Gastrocnemius medialis (tissue), 4 donors: ENCODE results near the gene ZFAND6. TPM values are rescaled to one million over a fixed set of nuclear protein-coding genes. Genes with fewer than 3 reads are reported as not detected.
A peak's percentile ranks its signal among the peaks of the same experiment; 100 is the strongest.

Source experiments
- ATAC-seq, 2 donors: fragments of 150-250 bp; one replicate each; pipeline ENCODE4 v1.9.1; 2016
- DNase-seq, 2 donors: peaks; one replicate each; pipeline ENCODE4 v3.0.0-alpha.2; 2019
- H3K27ac ChIP-seq, 4 donors: fragments of 200-600 bp; sonication (generic); 1 replicate in 1 of 4; 2 replicates in 3 of 4; pipeline ENCODE4 v1.5.1; 2016 to 2018; ENCODE audit warnings: mild to moderate bottlenecking in 2 of 4, moderate library complexity in 1 of 4
- H3K27me3 ChIP-seq, 3 donors: fragments of 200-600 bp; sonication (generic) in 2 of 3; 1 replicate in 1 of 3; 2 replicates in 2 of 3; pipeline versions ENCODE4 v1.5.1 to v1.6.0; 2016 to 2019; ENCODE audit warnings: mild to moderate bottlenecking in 1 of 3, moderate library complexity in 1 of 3
- H3K36me3 ChIP-seq, 2 donors: fragments of 200-600 bp; sonication (generic) in 1 of 2; one replicate each; pipeline ENCODE4 v1.5.1; 2017 to 2018
- H3K4me1 ChIP-seq, 2 donors: fragments of 200-600 bp; sonication (generic) in 1 of 2; one replicate each; pipeline ENCODE4 v1.5.1; 2016 to 2017; ENCODE audit warnings: mild to moderate bottlenecking in 2 of 2
- H3K4me3 ChIP-seq, 4 donors: fragments of 200-600 bp; sonication (generic) in 3 of 4; 1 replicate in 1 of 4; 2 replicates in 3 of 4; pipeline ENCODE4 v1.5.1; 2016 to 2019; ENCODE audit warnings: mild to moderate bottlenecking in 2 of 4
- H3K9me3 ChIP-seq, 3 donors: fragments of 200-600 bp; sonication (generic) in 2 of 3; 1 replicate in 1 of 3; 2 replicates in 2 of 3; pipeline ENCODE4 v1.5.1; 2016 to 2019
- CTCF ChIP-seq, 5 experiments: fragments of 450-650 bp in 3 of 5; fragments of 200-600 bp in 2 of 5; sonication (generic) in 2 of 5; IDR thresholded peaks in 4 of 5; conservative IDR thresholded peaks in 1 of 5; 1 replicate in 4 of 5; 2 replicates in 1 of 5; pipeline ENCODE4 v1.5.1; 2016 to 2019; ENCODE audit warnings: antibody characterized with exemption in 5 of 5, mild to moderate bottlenecking in 3 of 5, moderate library complexity in 3 of 5
- POLR2A ChIP-seq, 2 donors: fragments of 450-650 bp; IDR thresholded peaks; one replicate each; pipeline ENCODE4 v1.6.1; 2017; ENCODE audit warnings: antibody characterized with exemption in 2 of 2, mild to moderate bottlenecking in 2 of 2, moderate library complexity in 2 of 2
- in situ Hi-C, 4 donors: fragments of 200-750 bp; cut with MboI; loops; one replicate each; pipeline versions ENCODE4 v1.15.0 to v1.8.0; 2017; ENCODE audit warnings: low sequenced_read_pairs in 4 of 4
- intact Hi-C: fragments of 100-400 bp; cut with DNase I; formaldehyde crosslinking; loops from one replicate; pipeline ENCODE4 v1.15.1; 2023; ENCODE audit warnings: low total_unique reads
- total RNA-seq, 4 donors: library from RNA; depleted of rRNA; stranded (reverse); fragments of >200 nt; gene quantifications; one replicate each; pipeline versions ENCODE4 v1.1.0 to v1.2.3, GENCODE V29; 2016

The ZFAND6 gene
- total RNA-seq, 4 donors from 2014 or later: 95.4 to 196 (median 146) TPM

GRCh38 chr15:80177156-80177555, 117.7 kb downstream of the ZFAND6 start:
- no peak for TF ChIP-seq POLR2A (IDR thresholded peaks at IDR 0.05)
- TF ChIP-seq CTCF (IDR thresholded peaks at IDR 0.05 in 4 of 5, conservative IDR thresholded peaks at IDR 0.05 in 1 of 5): no peak
- in situ Hi-C loops (loop anchor here in 1 of 4 donors (10.0 kb wide), 1 partner anchor 282 kb away; the partner anchor contains the start of gene MTHFS), intact Hi-C loops (loop anchor here (5.0 kb wide), 1 partner anchor 35 kb away; no protein-coding TSS in a partner anchor)
- ATAC-seq (no peak), DNase-seq (no peak)
- Histone ChIP-seq H3K27ac (peak overlapping the region in 2 of 4 donors; percentile 94 to 95), H3K4me1 (peaks cover 24 to 27% of the 10 kb centered on the region in 2 donors), H3K36me3 (peaks cover 0 to 18% of the 10 kb centered on the region in 2 donors), H3K4me3 (no peak overlapping the region), H3K9me3 (no peaks in the 10 kb centered on the region), H3K27me3 (no peaks in the 10 kb centered on the region)

GRCh38 chr15:80179025-80179759, 119.7 kb downstream of the ZFAND6 start:
- Histone ChIP-seq H3K36me3 (peaks cover 0 to 20% of the 10 kb centered on the region in 2 donors), H3K4me3 (no peak overlapping the region), H3K27ac (peak overlapping the region; percentile 11 to 67 (median 28)), H3K27me3 (no peaks in the 10 kb centered on the region), H3K9me3 (no peaks in the 10 kb centered on the region), H3K4me1 (peaks cover 23 to 34% of the 10 kb centered on the region in 2 donors)
- ATAC-seq: peak in 1 of 2 donors; percentile 27
- no peak for DNase-seq
- intact Hi-C loops: loop anchor here (5.0 kb wide), 1 partner anchor 33 kb away; no protein-coding TSS in a partner anchor
- TF ChIP-seq CTCF (IDR thresholded peaks at IDR 0.05 in 4 of 5, conservative IDR thresholded peaks at IDR 0.05 in 1 of 5) (no peak), POLR2A (IDR thresholded peaks at IDR 0.05) (peak in 1 of 2 donors; percentile 50)
- in situ Hi-C loops: loop anchor here in 1 of 4 donors (10.0 kb wide), 1 partner anchor 284 kb away; the partner anchor contains the start of gene MTHFS

- ATAC-seq (no peak), DNase-seq (no peak)
- in situ Hi-C loops: loop anchor here in 1 of 4 donors (10.0 kb wide), 1 partner anchor 285 kb away; the partner anchor contains the start of gene MTHFS
- Histone ChIP-seq H3K36me3 (peaks cover 0 to 20% of the 10 kb centered on the region in 2 donors), H3K4me3 (no peak overlapping the region), H3K27me3 (no peaks in the 10 kb centered on the region), H3K4me1 (peaks cover 17 to 28% of the 10 kb centered on the region in 2 donors), H3K9me3 (no peaks in the 10 kb centered on the region), H3K27ac (peak overlapping the region in 1 of 4 donors; percentile 67)
- intact Hi-C loops: loop anchor here (5.0 kb wide), 1 partner anchor 32 kb away; no protein-coding TSS in a partner anchor
- TF ChIP-seq POLR2A (IDR thresholded peaks at IDR 0.05) (no peak), CTCF (IDR thresholded peaks at IDR 0.05 in 4 of 5, conservative IDR thresholded peaks at IDR 0.05 in 1 of 5) (no peak)
Measured at GRCh38 chr15:80179935-80180334, 120.5 kb downstream of the ZFAND6 start.

GRCh38 chr15:80180468-80180867, 121.0 kb downstream of the ZFAND6 start:
- Histone ChIP-seq H3K27me3 (no peaks in the 10 kb centered on the region), H3K36me3 (peaks cover 0 to 20% of the 10 kb centered on the region in 2 donors), H3K9me3 (no peaks in the 10 kb centered on the region), H3K4me3 (no peak overlapping the region), H3K27ac (no peak overlapping the region), H3K4me1 (peaks cover 13 to 23% of the 10 kb centered on the region in 2 donors)
- DNase-seq: no peak
- no peak for TF ChIP-seq POLR2A (IDR thresholded peaks at IDR 0.05)
- no peak for TF ChIP-seq CTCF (IDR thresholded peaks at IDR 0.05 in 4 of 5, conservative IDR thresholded peaks at IDR 0.05 in 1 of 5)
- intact Hi-C loops (no loop called here), in situ Hi-C loops (no loop called here)
- no peak for ATAC-seq
